Measurements from ENCODE around the gene BMERB1.
A peak's percentile ranks its signal among the peaks of the same experiment; 100 is the strongest.

BMERB1 gene

GRCh38 chr16:15495898-15496297 is 61.5 kb downstream of the BMERB1 start:
- no peak for DNase-seq (ENCODE audit: low spot score)

GRCh38 chr16:15498427-15499175 is 64.2 kb downstream of the BMERB1 start:
- no peak for DNase-seq (ENCODE audit: low spot score)

GRCh38 chr16:15502041-15502725 is 67.8 kb downstream of the BMERB1 start:
- no peak for DNase-seq (ENCODE audit: low spot score)

- DNase-seq (ENCODE audit: low spot score) = no peak
Observed at GRCh38 chr16:15506441-15506840, 72.1 kb downstream of the BMERB1 start.

GRCh38 chr16:15507301-15507958 is 73.0 kb downstream of the BMERB1 start:
- no peak for DNase-seq (ENCODE audit: low spot score)

GRCh38 chr16:15507959-15508627 is 73.7 kb downstream of the BMERB1 start:
- no peak for DNase-seq (ENCODE audit: low spot score)

- DNase-seq (ENCODE audit: low spot score) = no peak
Observed at GRCh38 chr16:15509051-15509592, 74.7 kb downstream of the BMERB1 start.

- DNase-seq (ENCODE audit: low spot score) = peak; percentile 40
Observed at GRCh38 chr16:15509593-15510535, 75.5 kb downstream of the BMERB1 start.

- peak; percentile 17 for DNase-seq (ENCODE audit: low spot score)
Observed at GRCh38 chr16:15510992-15511391, 76.6 kb downstream of the BMERB1 start.

GRCh38 chr16:15511759-15512487 is 77.5 kb downstream of the BMERB1 start:
- DNase-seq (ENCODE audit: low spot score) = no peak

- DNase-seq (ENCODE audit: low spot score) = no peak
Observed at GRCh38 chr16:15513156-15513555, 78.8 kb downstream of the BMERB1 start.

GRCh38 chr16:15515992-15516391 is 81.6 kb downstream of the BMERB1 start:
- no peak for DNase-seq (ENCODE audit: low spot score)

- DNase-seq (ENCODE audit: low spot score) = no peak
Observed at GRCh38 chr16:15516609-15517008, 82.2 kb downstream of the BMERB1 start.

- DNase-seq (ENCODE audit: low spot score) = peak; percentile 64
Observed at GRCh38 chr16:15517743-15518377, 83.5 kb downstream of the BMERB1 start.

GRCh38 chr16:15518381-15519351 is 84.3 kb downstream of the BMERB1 start:
- DNase-seq (ENCODE audit: low spot score) = no peak

GRCh38 chr16:15519790-15520189 is 85.4 kb downstream of the BMERB1 start:
- no peak for DNase-seq (ENCODE audit: low spot score)

- no peak for DNase-seq (ENCODE audit: low spot score)
Observed at GRCh38 chr16:15521390-15521757, 87.0 kb downstream of the BMERB1 start.

Measured in SK-N-DZ (cell line).